HG02763 (cell line): ENCODE data around the gene PTPRG.

Source experiments
- ATAC-seq: cut with Tn5 transposase; IDR thresholded peaks from one replicate; pipeline ENCODE4 v1.9.1; 2021; ENCODE audit warnings: mild to moderate bottlenecking, moderate library complexity; ENCODE audit not compliant: unreplicated experiment

The PTPRG gene

DNA sequence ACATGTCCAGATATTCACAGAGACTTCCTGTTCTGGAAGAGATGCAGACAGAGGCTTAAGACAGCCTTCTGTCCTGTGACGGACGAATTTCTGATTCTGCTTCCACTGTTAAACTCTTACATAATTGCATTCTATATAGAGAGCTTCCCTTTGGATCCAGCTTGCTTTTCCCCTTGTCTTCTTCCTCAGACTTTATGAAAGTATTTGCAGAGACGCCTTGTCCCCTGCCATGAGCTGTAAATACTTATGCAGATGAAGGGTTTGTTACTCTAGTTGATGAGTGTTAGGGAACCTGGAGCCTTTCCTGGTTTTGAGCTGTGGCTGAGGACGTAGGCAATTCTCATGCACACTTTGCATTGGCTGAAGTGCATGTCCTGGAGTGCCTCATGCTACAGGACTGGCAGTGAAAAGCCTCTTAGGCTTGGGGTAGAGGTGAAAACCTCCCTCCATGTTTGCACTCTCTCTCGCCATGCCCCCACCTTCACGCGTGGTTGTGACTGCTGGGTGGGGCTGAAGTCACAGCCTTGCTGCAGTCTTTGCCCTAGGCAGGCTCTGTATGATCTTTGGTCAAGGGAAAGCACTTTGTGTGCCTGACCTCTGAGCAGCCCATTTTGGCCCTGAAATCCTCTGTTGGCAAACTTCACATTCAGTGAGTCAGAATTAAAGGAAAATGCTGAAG lies 286.6 kb downstream of the PTPRG start:
- ATAC-seq = no peak

DNA sequence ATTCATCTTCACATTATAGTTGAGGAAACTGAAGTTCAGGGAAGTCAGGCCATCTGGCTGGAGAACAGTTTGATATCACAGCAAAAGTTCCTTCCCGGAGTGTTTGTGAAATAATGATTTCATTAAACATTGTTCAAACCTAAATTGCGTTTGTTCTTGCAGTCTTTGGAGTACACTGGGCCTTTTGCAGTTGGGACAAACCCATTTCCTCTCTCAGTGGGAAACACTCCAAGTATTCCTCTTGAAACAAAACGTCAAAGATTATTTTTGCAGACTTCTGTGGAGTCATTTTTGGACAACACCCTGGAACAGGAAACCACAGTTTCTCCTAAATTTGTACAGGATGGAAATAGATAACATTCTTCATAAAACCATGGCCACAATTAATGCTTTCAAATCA lies 287.5 kb downstream of the PTPRG start:
- no peak for ATAC-seq

DNA sequence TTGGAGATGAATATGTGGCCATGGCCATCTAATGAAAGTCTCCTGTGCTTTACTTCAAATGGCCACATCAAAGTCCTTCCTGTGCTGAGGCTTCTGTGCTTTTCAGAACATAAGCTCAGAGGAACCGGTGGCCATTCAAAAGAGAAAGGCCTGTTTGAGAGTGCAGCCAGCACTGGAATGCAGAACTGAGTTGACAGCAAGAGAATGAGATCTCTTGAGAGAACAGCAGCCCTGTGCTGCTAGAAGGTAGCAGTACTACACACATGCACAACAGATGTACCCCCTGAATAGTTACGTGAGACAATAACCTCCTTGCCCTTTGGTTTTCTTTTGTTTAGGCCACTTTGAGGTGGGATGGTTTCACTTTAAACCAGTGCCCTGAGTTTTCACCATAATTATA lies 292.5 kb downstream of the PTPRG start:
- ATAC-seq = no peak

DNA sequence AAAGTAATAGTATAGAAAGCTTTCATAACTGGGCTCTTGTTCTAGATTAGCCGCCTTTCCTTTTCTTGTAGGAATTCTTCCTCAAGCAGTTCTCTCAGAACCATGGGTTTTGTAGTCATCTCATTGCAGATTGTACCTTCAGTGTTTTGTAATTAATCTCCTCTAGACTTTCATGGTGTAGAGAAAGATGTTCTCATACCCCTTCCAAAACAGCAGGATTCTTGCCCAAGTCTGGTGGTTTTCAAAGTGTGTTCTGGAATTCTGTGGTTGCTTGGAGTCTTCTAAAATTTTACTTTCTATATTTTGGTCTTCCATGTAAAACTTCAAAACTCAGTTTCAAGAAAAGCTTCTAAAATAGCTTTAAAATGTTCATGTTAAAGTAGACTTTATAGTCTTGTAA lies 293.8 kb downstream of the PTPRG start:
- no peak for ATAC-seq

DNA sequence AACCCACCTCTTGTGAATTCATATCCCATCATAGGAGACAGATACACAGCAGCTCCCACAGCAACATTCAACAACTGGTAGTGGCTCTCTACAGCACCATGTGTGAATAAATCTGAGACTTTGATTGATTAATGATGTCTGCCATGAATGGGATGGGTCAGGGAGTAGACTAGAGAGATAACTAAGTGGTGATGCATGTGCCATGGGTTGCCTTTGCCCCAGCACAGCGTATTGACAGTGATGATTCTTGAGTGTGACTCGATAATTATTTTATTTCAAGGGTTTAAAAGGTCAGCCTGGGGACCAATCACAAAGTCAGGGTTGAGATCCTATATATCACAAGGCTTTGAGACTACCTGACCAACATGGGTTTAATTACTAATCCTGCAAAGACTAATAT lies 295.9 kb downstream of the PTPRG start:
- ATAC-seq = no peak

DNA sequence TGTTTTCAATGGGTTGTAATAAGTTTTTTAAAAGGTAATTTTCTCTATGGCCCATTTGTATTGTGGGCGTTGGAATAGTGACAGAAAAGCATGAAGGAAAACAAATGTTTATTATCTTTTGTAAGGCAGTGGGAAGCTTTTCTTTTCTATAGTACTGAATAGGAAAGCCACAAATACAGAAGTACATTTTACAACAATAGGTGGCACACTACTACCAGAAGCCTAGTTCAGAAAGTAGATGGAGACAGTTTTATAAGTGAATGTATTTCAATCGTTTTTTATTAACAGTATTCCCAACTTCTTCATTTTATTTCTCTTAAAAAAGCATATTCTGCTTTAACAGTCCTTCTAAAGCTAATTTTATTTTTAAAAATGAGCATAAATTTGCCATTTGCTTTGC lies 296.7 kb downstream of the PTPRG start:
- ATAC-seq = no peak

DNA sequence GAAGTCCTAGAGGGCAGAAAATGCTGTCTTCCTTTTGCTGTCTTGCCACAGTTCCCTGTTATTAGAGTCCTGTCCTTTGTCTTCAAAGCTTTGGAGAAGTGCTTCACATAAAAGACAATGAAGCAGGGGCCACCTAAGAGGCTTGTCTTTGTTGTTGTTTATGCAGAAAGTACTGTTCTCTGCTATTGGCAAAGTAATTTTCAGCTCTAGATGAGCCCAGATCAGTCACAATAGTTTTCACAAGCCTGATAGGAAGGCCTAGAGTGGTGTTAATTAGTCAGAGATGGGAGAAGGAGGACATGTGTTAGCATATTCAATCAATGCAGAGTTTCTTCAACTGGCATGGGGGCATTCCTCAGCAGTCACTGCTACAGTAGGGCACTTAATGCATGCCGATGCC lies 300.0 kb downstream of the PTPRG start:
- no peak for ATAC-seq

DNA sequence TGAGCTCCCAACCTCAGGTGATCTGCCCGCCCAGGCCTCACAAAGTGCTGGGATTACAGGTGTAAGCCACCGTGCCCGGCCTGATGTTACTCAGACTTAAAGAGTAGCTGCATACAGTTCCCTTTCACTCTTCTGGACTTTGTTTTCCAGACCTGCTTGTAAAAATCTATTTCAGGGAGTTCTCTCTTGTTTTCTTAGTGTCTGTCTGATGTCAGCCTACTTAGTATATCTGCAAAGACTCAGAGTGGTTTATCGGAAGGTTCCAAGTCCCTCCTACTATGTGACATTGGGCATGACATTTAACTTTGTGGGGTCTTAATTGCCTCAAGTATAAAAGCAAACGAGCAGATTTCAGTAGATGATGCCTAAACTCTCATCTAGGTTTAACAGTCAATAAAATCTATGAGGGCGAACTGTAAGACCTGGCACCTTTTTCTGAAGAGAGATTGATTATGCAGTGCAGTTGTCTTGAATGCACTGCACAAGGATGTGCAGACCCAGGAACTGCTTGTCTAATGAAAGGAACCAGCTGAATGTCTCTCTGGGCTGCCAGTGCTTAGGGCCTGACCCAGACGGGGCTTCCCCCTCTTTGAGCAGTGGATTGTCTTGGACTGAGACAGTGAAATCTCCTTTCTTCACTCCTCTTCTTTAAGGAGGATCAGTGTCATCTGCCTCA lies 301.4 kb downstream of the PTPRG start:
- ATAC-seq = no peak

DNA sequence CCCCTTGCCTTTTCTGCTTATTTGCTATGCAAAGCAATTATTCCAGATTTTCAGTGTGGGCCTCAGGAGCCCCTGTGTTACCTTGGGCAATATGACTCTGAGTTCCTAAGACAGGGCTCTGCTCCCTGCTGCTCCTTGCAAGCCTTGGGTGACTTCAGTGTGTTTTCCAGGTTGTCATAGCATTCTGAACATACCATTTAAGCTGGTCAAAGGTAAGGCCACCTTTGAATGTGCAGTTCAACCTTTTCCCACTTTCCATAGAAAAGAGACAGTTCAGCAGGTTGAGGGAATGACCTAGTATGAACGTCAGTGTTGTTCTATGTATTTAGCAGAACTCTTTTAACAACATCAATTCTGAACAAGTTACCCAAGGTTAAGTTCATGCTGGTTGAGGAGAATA lies 302.2 kb downstream of the PTPRG start:
- ATAC-seq = no peak

DNA sequence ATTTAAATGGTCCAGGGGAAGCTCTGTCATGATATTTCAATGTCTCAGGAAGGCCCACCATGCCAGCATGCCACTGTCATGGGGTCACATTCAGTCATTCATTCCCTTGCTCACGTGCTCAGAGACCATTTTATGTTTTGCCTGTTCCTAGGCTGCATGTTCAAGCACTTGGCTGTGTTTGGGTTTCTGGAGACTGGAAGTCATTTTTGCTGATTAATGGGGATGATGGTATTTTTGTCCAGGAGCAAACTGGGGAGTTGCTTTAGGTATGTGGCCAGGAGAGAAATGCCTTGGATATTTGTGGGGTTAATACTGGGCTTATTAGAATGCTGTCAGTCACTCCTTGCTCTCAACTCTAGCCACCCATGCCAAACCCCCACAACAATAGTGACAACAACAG lies 303.5 kb downstream of the PTPRG start:
- no peak for ATAC-seq

DNA sequence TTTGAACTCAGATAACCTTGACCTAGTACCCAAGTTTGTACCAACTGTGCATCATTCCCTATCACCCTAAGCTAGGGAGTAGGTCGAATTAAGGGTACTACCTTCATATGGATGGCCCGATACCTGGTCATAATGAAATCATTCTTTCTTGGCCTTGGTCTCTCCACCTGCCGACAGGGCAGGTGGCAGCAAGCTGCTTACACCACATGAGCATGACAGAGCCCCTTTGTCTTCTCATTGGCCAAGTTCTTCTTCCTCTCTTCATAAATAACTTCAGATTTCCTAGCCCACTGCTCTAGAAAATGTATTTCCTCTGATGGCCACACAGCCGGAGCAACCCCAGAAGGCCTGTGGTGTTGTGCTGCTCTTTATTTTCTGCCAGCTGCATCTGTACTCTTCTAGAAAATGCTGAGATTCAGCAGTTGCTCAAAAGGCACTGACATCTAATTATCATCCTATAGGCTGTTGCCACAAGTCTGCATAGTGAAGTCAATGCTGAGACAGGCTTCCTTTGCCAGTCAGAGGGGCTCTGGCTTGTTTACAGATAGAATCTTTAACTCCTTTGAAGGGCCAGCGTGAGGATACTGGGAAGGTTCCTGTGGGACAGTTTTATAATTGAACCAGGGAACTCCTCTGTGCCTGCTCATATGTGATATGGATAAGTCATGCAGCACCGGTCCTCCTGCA lies 304.2 kb downstream of the PTPRG start:
- no peak for ATAC-seq

DNA sequence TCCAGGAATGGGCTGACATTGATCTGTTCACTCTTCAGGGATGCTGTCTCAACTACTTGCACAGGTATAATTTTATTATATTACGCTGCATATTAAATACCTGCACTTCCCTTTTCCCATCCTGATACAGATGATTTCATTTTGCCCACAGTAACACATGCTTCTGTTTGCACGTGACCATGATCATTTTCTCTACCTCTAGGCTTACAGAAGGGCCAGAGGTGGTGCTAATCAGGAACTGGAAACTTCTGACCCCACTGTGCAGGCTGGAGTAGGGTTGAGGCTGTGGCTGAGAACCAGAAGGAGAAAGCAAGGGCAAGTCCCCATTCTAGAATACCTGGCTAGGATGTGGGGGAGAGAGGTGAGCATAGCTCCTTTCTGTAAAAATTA lies 304.8 kb downstream of the PTPRG start:
- ATAC-seq = no peak

DNA sequence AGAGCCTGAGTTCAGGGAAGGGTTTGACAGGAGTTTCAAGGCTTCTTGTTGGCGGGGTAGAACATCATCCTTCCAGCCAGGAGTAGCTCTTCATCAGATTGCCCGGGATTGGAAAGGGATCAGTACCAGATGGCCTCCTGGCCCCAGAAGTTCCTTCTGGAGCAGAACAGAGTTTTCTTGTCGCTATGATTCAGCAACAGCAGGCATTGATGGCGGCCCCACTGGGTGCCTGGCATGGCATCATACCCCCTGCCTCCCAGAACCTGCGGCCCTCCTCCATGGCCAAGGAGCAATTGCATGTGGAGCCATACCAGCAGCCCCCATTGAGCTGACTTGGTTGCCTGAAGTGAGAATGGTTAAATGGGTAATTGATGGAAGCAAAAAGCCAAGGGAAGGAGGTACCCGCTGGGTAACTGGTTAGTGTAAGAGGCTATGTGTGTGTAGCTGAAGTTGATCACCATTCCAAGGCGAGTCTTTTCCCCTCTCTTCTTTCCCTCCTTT lies 305.6 kb downstream of the PTPRG start:
- no peak for ATAC-seq

DNA sequence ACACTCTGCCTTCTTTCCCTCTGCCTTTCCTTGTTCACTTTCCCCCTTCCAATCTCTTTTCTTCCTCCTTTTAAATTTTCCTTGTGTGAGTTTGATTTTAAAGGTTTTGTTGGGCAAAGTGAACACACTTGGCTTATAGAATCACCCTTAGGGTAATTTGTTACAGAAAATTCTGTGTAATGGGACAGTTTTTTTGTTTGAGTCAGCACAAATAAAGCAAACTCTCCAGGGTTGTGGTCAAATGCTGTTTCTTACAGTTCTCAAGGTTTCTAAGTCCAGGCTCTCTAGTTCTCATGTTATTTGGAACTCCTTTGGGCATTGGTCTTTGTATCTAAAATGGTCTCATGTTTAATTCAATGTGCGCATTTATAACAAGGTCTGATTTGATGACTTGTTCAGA lies 307.1 kb downstream of the PTPRG start:
- no peak for ATAC-seq

DNA sequence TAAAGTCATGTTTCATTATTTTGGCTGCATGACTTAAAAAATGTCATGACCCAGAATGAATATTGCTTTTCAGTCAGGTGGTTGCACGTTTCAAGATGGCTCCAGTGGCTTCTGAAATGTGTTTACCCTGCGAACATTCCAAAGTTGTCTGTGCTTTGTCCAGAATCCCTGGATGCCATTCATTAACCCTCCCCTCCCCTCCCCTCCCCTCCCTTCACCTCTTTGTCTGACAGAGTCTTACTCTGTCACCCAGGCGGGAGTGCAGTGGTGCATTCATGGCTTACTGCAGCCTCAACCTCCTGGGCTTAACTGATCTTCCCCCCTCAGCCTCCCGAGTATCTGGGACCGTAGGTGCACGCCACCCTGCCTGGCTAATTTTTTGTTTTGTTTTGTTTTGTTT lies 308.0 kb downstream of the PTPRG start:
- ATAC-seq = no peak

DNA sequence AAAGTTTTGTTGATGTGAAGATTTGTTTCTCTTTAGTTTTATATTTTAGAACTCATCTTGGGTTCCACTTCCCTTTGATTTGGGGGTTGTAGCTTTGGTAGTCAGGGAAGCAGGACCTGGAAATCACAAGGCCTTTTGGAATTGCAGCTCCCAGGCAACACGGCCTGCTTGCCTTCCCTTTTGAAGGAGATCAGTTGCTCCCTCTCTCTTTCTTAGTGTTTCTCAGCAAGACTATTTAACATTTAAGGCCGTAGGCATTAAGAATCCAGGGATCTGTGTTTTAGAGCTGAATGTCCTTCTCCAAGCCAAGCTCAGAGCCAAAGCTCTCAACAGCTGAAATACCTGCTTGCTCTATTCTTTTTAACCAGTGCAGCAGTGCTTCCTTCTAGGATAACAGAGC lies 310.3 kb downstream of the PTPRG start:
- ATAC-seq = no peak

DNA sequence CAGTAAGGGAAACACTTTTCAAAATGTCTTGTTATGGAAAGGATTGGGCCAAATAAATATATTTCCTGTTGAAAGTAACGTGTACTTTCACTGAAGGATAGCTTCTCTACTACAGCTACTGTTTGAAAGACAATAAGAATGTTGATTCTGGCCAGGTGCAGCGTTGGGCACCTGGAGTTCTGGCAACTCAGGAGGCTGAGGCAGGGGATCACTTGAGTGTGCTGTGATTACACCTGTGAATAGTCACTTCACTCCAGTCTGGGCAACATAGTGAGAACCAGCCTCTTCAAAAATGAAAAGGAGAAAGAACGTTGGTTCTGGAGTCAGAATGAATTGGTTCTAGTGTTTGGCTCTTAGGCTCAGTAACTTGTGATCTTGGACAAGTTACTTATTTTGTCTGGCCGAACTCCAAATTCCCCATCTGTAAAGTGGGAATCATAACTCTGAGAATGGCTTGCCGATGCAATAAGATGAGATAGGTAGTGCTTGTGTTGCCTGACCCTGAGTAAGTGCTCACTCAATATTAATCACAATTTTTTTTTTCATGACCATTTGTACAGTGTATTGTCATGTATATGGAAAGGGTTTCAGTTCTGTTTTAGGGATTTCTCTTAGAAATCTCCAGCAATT lies 310.8 kb downstream of the PTPRG start:
- no peak for ATAC-seq

DNA sequence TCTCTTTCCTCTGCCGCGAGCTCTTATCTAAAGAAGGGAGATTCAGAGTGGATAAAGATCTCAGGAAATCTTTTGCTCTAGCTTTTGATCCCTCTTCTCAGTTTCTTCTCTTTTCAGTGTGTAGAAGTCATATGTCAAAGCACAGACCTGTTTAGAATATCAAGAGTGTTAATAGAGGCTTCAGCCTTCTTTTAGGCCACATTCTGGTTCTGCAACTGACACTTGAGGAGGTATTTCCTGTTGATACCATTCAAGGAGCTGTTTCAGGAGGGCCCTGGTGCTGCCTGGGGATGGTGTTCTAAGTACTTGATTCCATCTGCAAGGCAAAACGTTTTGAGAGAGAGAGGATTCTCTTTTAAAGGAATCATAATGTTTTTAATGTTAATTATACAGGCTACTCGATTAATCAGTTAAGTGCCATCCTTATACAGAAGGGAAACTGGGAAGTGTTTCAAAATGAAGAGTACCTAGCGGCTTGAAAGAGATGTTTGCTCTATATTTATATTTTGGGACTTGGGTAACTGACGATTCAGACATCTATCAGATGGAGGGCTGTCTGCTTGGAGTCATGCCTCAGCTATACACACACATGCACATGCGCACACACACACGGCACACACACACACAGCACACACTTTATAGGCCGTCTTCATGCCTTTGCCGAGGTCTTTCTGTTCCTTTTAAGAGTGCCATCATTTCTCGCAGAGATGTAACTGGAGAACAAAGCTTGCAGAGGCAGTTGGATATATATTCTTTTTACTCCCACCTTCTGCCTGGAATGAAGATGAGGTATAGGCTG lies 313.9 kb downstream of the PTPRG start:
- no peak for ATAC-seq

DNA sequence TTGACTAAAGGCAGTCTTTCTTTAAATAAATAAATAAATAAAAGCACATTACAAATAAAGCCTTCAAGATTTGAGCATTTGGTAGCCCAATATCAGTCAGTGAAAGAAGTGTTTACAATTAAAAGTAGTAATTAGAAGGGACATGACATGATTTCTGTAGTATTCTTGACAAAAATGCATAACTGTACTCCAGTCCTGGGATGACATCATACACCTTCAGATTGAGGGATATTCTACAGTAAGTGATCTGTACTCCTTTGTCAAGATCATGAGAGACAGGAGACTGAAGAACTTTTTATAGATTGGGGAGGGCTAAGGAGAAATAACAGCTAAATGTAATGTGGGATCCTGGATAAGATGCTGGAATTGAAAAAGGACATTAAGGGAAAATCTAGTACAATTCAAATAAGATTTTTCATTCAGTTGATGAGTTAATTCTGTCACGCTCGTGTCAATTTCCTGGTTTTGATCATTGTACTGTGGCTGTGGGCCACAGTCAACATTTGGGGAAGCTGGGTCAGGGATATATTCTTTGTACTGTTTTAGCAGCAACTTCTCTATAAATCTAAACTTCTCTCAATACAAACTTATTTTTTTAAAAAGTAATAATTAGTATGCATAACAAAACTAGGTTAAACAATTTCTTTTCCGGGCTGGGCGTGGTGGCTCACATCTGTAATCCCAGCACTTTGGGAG lies 314.8 kb downstream of the PTPRG start:
- no peak for ATAC-seq

DNA sequence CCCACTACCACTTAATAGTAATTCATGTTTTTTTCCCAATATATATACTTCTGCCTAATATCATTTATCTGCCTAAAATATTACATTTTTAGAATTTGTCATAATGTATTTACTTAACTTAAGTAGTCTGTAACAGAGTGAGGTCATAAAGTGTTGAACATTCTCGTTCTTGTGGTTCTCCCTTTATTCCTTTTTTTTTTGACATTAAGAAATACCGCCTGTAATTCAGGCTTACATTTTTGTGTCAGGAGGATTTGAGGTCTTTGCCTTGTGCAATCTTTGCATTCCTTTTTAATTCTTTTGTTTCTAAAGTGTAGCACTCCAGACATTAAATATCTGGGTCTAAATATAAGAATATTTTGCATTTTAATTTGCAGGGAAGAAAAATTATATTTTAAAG lies 315.4 kb downstream of the PTPRG start:
- no peak for ATAC-seq
